ENCODE data around the gene CEP152. TPM values are rescaled to one million over a fixed set of nuclear protein-coding genes. Genes with fewer than 3 reads are reported as not detected.

CEP152 gene
- total RNA-seq, 4 donors from 2014 or later = 2.7 to 10.1 (median 3.9) TPM

GRCh38 chr15:48754011-48754410, 56.9 kb downstream of the CEP152 start:
- intact Hi-C loops (cut with DNase I) = no loop called here
- Histone ChIP-seq H3K27me3 (no peaks in the 10 kb centered on the region), H3K9me3 (no peaks in the 10 kb centered on the region), H3K4me1 (no peaks in the 10 kb centered on the region), H3K36me3 (peaks cover 0 to 11% (median 0%) of the 10 kb centered on the region in 4 donors), H3K4me3 (no peak overlapping the region), H3K27ac (replicated peaks in 1 of 4) (no peak overlapping the region)
- DNase-seq (ENCODE audit: extremely low spot score) = no peak
- 94% methylated on average over 3 of the region's 3 CpGs for WGBS
- TF ChIP-seq POLR2AphosphoS5 (IDR thresholded peaks at IDR 0.05) = no peak
- no peak for TF ChIP-seq CTCF (IDR thresholded peaks at IDR 0.05)
- no peak for TF ChIP-seq POLR2A (IDR thresholded peaks at IDR 0.05; ENCODE audit: low read depth)
- no peak for TF ChIP-seq EP300 (IDR thresholded peaks at IDR 0.05)

DNA sequence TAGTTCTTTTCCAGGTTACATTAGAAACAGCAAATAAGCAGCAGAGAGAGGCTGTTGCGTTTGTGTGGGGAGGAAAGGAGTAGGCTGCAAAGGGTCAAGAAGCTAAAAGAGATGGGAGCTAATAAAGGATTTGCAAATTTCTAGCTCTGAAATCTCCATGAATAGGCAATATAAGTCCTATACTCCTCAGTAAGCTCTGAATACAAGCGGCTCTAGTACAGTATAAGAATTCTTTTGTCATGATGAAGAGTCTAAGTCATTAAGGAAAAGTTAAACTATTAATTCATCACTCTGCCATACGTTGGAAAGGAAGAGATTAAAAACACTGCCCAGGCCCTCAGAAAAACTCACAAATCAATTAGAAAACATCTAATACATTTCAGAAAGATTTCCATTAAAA, 59.3 kb downstream of the CEP152 start:
- WGBS = 41% methylated on average over 3 of the region's 3 CpGs
- no peak for DNase-seq (ENCODE audit: extremely low spot score)
- Histone ChIP-seq H3K4me1 (no peaks in the 10 kb centered on the region), H3K4me3 (no peak overlapping the region), H3K36me3 (peaks cover 0 to 13% (median 0%) of the 10 kb centered on the region in 4 donors), H3K9me3 (no peaks in the 10 kb centered on the region), H3K27me3 (no peaks in the 10 kb centered on the region), H3K27ac (replicated peaks in 1 of 4) (no peak overlapping the region)
- intact Hi-C loops (cut with DNase I) = no loop called here
- no peak for TF ChIP-seq POLR2AphosphoS5 (IDR thresholded peaks at IDR 0.05)
- no peak for TF ChIP-seq EP300 (IDR thresholded peaks at IDR 0.05)
- TF ChIP-seq POLR2A (IDR thresholded peaks at IDR 0.05; ENCODE audit: low read depth) = no peak
- TF ChIP-seq CTCF (IDR thresholded peaks at IDR 0.05) = no peak

- TF ChIP-seq POLR2AphosphoS5 (IDR thresholded peaks at IDR 0.05) (no peak), EP300 (IDR thresholded peaks at IDR 0.05) (no peak), CTCF (IDR thresholded peaks at IDR 0.05) (no peak), POLR2A (IDR thresholded peaks at IDR 0.05; ENCODE audit: low read depth) (no peak)
- Histone ChIP-seq H3K4me1 (no peaks in the 10 kb centered on the region), H3K9me3 (no peaks in the 10 kb centered on the region), H3K36me3 (peaks cover 0 to 14% (median under 1%) of the 10 kb centered on the region in 4 donors), H3K4me3 (no peak overlapping the region), H3K27me3 (no peaks in the 10 kb centered on the region), H3K27ac (replicated peaks in 1 of 4) (no peak overlapping the region)
- WGBS = 56% methylated on average over 1 of the region's 1 CpG
- intact Hi-C loops (cut with DNase I) = no loop called here
- DNase-seq (ENCODE audit: extremely low spot score) = no peak
Observed at GRCh38 chr15:48748535-48748934, 62.3 kb downstream of the CEP152 start.

- Histone ChIP-seq H3K4me1 (no peaks in the 10 kb centered on the region), H3K27ac (replicated peaks in 1 of 4) (no peak overlapping the region), H3K36me3 (peaks cover 0 to 10% (median 2%) of the 10 kb centered on the region in 4 donors), H3K9me3 (peaks cover 0 to 12% (median 3%) of the 10 kb centered on the region in 4 donors), H3K4me3 (no peak overlapping the region), H3K27me3 (no peaks in the 10 kb centered on the region)
- DNase-seq (ENCODE audit: extremely low spot score) = no peak
- 97% methylated on average over 1 of the region's 1 CpG for WGBS
- intact Hi-C loops (cut with DNase I) = no loop called here
- no peak for TF ChIP-seq POLR2A (IDR thresholded peaks at IDR 0.05; ENCODE audit: low read depth)
Observed at GRCh38 chr15:48733615-48734014, 77.3 kb downstream of the CEP152 start.

DNA sequence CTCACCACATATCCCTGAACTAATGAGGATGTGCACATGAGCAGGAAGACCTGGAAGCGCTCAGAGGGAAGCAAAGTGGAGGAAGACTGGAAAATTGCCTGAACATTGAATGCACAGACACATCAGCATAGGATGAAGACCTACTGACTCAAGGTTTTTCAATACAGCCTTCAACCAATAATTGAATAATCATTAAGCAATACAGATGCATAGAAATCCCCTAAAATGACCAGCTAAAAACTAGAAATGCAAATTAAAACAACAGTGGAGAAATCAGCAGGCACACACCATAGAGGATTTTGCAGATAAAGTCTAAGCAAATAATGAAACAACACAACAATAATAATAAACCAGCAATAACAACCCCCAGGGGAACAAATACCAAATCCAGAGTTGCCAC, 80.4 kb downstream of the CEP152 start:
- intact Hi-C loops (cut with DNase I) = no loop called here
- H3K27ac ChIP-seq (replicated peaks in 1 of 4) = no peak overlapping the region
- no peak overlapping the region for H3K4me3 ChIP-seq
- peaks cover 0 to 3% (median 1%) of the 10 kb centered on the region in 4 donors for H3K36me3 ChIP-seq
- 96% methylated on average over 1 of the region's 1 CpG for WGBS
- no peaks in the 10 kb centered on the region for H3K27me3 ChIP-seq
- DNase-seq (ENCODE audit: extremely low spot score) = no peak
- no peaks in the 10 kb centered on the region for H3K4me1 ChIP-seq
- H3K9me3 ChIP-seq = peaks cover 0 to 6% (median 2%) of the 10 kb centered on the region in 4 donors
- no peak for TF ChIP-seq POLR2A (IDR thresholded peaks at IDR 0.05; ENCODE audit: low read depth)
- no peak for TF ChIP-seq POLR2AphosphoS5 (IDR thresholded peaks at IDR 0.05)
- no peak for TF ChIP-seq CTCF (IDR thresholded peaks at IDR 0.05)
- no peak for TF ChIP-seq EP300 (IDR thresholded peaks at IDR 0.05)

Data from esophagus muscularis mucosa (tissue), 4 donors.